T-helper 2 cell treated with Interferon-gamma antibody and Interleukin-4, amounts not matched to agents 100 ng/mL and 5 ng/mL, for 36 hours (primary cell): Measurements from ENCODE around the gene PIGZ. TPM values are rescaled to one million over a fixed set of nuclear protein-coding genes. Genes with fewer than 3 reads are reported as not detected.

ENCODE experiments used
- intact Hi-C: fragments of 100-400 bp; cut with micrococcal nuclease; formaldehyde crosslinking; loops from one replicate; pipeline ENCODE4 v1.15.1; 2023
- total RNA-seq: library from RNA; stranded (reverse); gene quantifications from 2 replicates; pipeline ENCODE4 v1.2.3, GENCODE V29; 2022

Gene PIGZ
- total RNA-seq, 1 donor from 2014 or later = 3.3 TPM

DNA sequence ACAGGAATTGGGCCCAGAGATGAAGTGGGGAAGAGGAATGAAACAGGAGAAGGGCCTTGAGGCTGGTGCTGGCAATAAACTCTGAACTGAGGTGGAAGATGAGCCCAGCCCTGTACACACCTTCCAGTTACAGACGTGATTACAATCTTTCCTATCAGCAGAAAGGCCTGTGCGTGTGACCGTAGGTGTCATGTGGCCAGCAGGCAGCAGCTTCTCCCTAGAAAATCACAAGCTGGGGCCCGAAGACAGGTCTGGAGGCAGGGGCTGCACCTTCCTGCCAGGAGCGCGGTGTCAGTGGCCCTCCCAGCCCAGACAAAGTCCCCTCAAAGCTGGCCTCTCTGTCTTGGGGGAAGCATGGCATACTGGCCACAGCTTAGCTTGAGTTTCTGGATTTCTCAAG, 16.7 kb upstream of the PIGZ start:
- intact Hi-C loops = no loop called here

DNA sequence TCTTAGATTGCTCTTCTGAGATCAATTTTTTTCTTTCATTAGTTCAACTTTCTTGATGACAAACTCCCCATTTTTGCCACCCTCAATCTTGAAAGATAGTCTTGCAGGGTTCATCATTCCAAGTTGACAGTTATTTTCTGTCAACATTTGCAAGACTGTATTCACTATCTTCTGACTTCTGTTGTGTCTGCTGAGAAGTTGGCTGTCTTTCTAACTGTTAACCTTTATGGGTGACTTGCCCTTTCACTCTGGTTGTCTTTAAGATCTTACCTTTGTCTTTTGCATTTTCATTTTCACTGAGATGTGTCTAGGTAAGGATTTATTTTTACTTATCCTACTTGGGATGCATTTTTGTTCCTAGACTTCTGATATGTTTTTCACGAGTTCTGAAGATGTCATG, 14.6 kb upstream of the PIGZ start:
- intact Hi-C loops = no loop called here

DNA sequence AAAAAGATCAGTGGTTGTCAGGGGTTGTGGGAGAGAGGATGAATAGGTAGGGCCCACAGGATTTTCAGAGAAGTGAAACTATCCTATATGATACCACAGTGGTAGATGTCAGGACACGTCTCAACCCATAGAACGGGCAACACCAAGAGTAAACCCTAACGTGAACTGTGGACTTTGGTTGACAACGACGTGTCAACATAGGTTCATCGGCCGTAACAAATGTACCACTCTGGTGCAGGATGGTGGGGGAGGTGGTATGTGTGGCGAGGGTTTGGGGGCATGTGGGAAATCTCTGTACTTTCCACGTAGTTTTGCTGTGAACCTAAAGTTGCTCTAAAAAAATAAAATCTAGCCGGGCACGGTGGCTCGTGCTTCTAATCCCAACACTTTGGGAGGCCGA, 13.0 kb upstream of the PIGZ start:
- intact Hi-C loops = no loop called here

DNA sequence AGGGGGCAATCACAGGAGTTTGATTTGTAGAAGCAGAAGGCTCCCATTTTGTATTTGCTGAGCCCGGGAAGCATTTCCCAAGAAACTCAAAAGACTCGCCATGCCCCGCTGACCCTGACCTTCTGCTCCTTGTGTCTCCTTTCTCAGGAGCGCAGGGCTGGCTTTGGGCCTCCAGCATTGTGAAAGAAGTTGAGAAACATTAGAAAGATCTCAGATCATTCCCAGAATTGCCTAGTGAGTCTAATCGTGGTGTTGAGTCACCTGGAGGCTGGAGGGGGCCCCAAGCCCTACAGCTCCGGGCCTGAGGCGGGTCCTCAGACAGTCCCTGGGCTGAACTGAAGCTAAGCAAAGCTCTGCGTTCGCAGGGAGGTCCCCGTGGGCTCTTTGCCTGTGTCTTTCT, 10.9 kb upstream of the PIGZ start:
- intact Hi-C loops = no loop called here

DNA sequence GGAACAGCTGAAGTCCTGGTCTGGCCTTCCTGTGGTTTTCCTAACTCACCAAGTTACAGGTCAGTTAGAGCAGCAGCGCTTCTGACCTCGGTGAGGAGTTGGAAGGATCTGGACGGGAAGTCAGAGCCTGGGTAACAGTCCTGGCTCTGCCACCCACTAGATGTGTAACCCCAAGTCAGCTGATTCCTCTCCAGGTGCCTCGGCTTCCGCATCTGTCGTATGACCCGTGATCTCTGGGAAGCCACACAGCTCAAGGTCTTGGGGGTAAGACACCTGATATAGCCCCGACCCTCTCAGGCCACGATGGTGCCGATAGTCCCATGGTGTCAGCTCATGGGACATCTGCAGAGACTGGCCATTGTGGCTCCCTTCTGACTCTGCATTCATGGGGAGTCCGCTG, 8.3 kb upstream of the PIGZ start:
- intact Hi-C loops = no loop called here

DNA sequence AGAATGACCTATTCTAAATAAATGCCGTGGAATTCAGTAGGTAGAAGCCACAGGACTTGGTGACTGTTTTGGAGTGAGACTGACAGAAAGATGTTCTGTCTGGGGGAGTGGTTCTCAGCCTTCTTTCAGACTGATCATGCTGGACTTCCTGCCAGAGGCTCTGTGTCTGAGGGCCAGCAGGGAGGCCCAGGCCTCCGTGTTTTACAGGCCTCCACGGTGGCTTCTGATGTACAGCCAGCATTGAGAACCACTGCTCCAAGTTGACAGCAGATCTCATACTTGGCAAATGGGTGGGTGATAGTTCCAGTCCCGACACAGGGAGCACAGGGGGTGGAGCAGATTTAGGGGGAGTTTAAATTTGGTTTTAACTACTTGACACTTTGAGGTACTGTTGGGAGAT, 6.7 kb upstream of the PIGZ start:
- intact Hi-C loops = no loop called here

DNA sequence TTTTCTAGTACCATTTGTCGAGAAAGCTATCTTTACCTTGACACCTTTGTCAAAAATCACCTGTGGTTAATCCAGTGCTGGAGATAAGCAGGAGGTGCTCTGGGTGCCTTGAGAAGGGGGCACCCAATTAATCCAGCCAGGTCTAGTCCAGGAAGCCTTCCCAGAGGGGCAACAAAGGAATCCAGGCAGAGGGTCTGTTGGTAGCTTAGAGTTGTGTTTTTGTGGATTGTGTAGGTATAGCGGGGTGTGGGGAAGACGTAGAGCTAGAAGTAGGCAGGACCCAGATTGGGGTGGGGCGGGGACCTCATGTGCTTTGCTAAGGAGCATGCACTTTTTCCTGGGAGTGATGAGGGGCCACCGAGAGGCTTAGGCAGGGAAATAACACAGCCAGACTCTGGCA, 6.0 kb upstream of the PIGZ start:
- intact Hi-C loops = no loop called here

DNA sequence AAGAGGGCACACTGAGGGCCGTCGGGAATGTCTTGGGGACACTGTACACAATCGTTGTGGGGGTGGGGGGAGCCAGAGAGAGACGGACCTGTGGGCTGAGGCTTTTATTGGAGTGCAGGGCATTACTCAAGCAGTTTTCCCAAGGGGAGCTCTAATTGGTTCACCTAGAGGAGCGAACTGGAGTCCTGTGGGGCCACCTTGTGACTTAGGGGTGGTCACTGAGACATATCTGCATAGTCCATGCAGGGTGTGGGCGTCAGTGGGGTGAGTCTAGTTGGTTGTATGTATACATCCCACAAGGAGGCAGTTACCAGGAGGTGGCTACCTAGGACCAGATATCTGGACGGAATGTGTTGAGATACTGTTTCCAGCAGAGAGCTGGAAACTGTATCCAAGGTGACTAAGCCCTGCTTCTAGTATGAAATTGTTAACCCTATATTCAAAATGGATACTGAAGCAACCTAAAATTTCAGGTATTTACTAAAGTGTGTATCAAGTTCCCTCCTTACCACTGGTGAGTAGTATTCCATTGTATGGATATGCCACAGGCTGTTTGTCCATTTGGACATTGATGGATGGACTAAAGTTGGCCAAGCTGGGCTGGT, 2.6 kb upstream of the PIGZ start:
- intact Hi-C loops = no loop called here

DNA sequence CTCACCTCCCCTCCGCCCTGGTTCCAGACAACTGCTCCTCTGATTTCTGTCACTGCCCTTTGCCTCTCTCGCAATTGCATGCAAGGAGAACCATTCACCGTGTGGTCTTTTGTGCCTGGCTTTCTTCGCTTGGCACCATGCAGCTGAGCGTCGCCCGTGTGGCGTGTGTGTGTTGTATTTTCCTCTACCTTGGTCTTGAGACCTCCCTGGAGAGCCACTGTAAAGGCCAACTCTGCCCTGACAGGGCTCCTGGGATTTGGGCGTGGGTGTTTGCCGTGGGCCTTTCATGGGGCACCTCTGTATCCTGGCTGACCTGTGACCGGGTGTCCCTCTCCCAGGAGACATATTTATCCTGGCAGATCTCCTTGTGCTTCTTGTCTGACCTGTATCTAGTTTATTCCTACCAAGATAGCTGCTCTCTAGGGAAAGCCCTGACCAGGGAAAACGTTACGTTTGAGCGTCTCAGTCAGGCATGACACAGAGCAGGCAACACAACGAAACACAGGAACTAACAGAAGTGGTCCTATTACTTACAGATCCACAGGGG, 2.0 kb upstream of the PIGZ start:
- intact Hi-C loops = no loop called here

DNA sequence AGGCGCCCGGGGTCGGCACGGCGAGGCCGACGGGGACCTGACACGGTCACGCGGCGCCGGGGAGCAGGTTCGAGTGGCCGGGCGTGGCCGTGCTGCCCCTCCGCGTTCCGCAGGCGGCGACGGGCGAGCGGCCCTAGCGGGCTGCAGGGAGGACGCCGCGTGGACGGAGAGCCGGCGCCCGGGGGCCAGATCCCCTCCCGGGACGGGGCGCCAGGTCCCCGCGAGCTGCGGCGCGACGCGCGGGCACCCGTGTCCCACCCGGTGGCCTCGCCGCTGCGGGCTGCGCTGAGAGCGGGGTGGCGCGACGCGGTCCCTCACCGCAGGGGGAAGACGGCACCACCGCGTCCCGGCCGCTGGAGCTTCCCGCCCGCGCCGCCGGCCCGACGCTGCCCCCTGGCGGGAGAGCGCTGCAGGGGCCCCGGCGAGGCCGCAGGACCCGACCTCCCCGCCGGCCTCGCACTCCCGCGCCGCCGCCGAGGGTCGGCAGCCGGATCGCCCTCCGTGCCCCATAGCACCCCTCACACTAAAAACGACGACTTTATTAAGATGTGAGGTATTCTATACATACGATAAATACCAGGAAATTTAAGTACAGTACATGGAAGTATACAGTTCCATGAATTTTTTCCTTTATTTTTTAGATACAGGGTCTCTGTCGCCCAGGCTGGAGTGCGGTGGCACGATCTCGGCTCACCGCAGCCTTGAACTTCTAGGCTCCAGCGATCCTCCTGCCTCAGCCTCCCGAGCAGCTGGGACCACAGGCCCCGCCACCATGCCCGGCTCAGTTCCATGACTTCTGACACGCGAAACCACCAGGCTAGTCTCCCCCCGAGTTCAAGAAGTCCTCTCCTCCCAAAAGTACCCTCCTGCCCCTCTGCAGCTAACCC, 1.3 kb upstream of the PIGZ start:
- intact Hi-C loops = loop anchor here (1.0 to 10.0 kb wide), 5 partner anchors 59 to 538 kb away; partner anchors contain the start of genes MELTF and UBXN7

DNA sequence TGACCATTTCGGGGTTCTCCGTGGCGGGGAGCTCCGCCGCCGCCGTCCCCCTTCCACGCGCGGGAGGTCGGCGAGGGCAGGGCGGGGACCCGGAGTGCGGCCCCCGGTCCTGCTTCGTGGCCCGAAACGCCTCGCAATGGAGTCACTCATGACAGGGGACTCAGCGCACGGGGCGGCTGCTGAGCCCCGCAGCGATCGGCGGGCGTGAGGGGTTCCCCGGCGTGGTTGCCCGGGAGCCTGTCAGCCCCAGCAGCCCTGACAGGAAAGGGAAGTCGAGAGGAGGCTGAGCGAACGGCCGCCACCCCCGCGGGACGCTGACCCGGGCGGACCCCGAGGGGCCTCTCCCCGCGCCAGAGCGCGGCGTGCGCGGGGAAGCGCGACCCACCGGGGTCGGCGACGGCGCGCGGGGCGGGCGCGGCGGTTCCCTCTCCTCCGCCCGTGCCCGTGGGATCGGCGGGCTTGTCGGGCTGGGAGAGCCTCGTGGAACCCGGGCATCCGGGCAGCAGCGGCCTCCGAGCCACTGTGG, 564 bp upstream of the PIGZ start:
- intact Hi-C loops = loop anchor here (1.0 to 10.0 kb wide), 5 partner anchors 60 to 537 kb away; partner anchors contain the start of genes MELTF and UBXN7

DNA sequence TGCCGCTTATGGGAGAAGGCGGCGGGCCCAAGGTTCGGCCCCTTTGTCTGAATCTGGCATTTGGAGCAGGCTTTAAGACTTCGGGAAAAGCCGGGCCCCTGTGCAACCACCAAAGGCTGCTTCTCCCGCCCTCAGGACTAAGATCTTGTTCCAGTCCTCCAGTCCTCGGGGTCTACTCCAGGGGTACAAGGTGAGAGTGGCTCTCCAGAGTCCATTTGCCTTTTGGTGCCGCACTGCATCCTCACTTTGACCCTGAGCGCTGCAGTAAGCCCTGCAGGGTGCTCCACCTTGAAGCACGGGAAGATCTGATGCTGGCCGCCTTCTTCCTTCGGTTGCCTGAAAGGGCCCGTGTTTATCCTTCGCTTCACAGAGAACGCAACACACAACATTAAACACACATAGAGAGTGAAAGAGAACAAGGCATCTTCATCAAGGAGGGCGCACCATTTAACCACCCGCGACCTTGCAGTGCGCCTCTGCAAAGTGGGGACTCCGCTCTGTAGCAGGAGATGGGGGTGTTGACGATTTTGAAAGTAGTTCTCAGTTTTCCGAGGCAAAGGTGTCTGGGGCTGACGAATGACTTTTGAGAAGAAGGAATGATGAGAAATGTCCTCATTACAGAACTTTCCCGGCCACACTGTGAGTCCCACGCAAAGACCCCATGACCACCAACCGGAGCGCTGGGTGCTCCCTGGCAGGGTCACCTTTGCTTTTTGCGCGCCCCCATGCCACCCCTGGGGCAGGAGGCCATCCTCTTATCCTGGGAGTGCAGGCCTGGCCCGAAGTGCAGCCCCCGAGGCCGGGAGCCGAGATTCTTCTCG, 1.0 kb downstream of the PIGZ start:
- intact Hi-C loops = loop anchor here (1.0 to 10.0 kb wide), 4 partner anchors 25 to 433 kb away; partner anchors contain the start of genes MELTF and NCBP2

DNA sequence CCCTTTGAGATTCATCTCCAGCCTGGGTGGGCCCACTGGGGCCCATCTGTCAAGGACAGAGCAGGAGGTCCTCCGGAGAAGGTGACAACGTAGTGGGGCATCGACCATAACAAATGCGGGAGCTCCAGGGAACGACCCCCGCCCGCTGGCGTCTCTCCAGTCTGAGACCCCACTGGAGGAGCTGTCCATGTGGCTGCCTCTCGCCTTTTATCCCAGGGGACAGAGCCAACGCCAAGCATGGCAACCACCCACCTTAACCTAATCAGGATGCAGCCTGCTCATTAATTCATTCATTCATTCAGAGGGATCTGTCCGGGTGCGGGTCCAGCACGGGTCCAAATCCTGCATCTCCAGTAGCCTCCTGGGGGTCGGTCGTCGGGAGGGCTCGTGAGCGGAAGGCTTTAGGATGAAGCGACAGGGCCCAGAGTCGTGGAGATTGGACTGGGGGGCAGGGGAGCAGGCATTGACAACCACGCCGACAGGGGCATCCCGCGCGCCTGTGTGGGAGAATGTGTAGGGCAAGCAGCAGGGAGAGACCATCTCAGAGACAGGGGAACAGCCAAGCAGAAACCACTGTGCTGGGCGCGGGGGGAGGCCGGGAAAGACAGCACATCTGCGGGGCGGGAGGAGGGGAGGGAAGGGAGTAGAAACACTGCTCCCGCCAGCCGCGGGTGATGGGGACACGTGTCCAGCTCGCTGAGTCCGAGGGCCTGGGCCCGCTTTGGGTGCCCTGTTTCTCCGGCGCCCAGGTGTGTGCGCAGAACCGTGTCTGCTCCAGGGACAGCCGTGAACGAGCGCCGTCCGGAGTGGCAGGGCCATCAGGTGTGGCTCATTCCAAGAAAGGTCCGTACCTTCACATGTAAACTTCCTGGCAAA, 1.9 kb downstream of the PIGZ start:
- intact Hi-C loops = loop anchor here (10.0 kb wide), 1 partner anchor 432 kb away; no protein-coding TSS in a partner anchor

DNA sequence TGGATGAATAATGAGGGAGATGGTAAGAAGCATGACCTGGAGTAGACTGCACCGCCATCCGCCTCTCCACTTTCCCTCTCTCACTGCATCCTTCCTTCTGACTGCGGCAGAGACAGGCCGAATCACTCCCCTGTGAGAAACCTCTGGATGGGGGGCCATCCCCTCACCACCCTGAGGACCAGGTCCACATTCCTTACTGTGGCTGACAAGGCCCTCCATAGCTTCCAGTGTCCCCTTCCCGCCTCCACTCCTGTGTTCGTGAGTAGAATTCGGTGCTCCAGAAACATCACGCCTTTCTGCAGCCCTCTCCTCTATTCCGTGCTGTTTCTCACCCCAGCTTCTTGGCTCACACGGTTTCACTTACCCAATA, 2.8 kb downstream of the PIGZ start:
- intact Hi-C loops = loop anchor here (10.0 kb wide), 1 partner anchor 431 kb away; no protein-coding TSS in a partner anchor

DNA sequence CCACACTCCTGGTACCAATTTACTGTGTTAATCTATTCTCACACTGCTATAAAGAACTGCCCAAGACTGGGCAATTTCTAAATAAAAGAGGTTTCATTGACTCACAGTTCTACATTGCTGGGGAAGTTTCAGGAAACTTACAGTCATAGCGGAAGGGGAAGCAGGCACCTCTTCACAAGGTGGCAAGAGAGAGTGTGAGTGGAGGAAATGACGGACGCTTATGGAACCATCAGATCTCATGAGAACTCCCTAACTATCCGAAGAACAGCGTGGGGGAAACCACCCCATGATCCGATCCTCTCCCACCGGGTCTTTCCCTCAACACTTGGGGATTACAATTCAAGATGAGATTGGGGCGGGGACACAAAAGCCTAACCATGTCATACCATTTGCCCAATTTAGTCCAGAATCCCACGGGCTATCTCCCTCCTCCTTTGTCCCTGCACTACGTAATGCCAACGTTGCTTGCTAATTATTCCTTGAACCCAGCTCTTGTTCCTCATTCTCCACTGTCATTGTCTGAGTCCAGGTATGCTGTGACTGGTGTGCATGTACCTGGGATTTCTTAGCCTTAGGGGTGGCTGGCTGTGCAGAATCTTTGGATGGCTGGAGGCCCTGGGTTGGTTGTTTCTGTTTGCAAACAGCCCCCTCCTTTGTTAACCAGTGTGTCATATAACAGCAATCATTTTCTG, 3.4 kb downstream of the PIGZ start:
- intact Hi-C loops = loop anchor here (10.0 kb wide), 1 partner anchor 430 kb away; no protein-coding TSS in a partner anchor

DNA sequence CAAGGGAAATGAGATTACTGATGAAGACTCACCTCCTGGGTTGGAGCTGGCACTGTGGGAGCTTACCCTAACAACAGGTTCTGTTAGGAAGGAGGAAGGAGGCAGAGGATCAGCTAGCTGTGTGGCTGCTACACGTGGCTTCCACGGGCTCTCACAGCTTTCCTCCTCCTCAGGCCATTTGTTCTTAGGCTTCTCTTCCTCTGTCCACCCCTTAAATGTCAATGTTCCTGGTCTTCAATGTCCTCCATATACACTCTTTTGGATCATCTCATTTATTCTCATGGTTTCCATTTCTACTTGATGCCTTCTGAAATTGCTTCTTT, 5.0 kb downstream of the PIGZ start:
- intact Hi-C loops = loop anchor here (10.0 kb wide), 1 partner anchor 429 kb away; no protein-coding TSS in a partner anchor

DNA sequence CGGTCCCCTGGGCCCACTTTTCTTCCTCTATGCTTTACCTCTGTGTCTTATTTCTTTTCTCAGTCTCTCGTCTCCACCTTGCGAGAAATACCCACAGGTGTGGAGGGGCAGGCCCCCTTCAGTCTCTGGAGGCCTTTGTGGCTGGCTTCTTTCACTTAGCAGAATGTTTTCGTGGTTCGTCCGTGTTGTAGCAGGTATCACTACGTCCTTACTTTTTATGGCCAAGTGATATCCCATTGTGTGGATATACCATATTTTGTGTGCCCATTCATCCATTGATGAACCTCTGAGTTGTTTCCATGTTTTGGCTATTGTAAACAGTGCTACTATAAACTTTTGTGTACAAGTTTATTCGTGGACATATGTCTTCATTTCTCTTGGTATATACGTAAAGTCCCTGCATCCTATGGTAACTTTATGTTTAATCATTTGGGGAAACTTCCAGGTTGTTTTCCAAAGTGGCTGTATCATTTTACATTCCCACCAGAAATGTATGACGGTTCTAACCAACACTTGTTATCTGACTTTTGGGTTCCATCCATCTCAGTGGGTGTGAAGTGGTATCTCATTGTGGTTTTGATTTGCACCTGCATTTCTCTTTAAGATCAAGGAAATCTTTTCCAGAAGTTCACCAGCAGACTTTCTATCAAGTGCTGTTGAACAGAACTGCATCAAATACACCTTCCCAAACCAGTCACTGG, 5.6 kb downstream of the PIGZ start:
- intact Hi-C loops = loop anchor here (10.0 kb wide), 1 partner anchor 428 kb away; no protein-coding TSS in a partner anchor

DNA sequence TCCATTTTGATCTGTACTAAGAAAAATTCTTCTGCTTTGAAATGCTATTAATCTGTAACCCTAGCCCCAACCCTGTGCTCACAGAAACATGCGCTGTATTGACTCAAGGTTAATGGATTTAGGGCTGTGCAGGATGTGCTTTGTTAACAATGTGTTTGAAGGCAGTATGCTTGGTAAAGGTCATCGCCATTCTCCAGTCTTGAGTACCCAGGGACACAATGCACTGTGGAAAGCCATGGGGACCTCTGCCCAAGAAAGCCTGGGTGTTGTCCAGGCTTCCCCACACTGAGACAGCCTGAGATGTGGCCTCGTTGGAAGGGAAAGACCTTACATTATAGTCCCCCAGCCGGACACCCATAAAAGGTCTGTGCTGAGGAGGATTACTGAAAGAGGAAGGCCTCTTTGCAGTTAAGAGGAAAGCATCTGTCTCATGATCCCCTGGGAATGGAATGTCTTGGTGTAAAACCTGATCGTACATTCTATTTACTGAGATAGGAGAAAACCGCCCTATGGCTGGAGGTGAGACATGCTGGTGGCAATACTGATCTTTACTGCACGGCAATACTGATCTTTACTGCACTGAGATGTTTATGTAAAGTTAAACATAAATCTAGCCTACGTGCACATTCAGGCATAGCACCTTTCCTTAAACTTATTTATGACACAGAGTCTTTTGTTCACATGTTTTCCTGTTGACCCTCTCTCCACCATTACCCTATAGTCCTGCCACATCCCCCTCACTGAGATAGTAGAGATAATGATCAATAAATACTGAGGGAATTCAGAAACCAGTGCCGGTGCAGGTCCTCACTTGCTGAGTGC, 6.3 kb downstream of the PIGZ start:
- intact Hi-C loops = loop anchor here (10.0 kb wide), 1 partner anchor 428 kb away; no protein-coding TSS in a partner anchor
